HG03571 (cell line): ENCODE results near the gene TMEM212.
A peak's percentile ranks its signal among the peaks of the same experiment; 100 is the strongest.
"Not testable (repeated sequence)": the region's sequence is repeated elsewhere in the genome, so short reads cannot be mapped to it uniquely, and the experiment has no call there.

Experiments used
- ATAC-seq: cut with Tn5 transposase; IDR thresholded peaks from one replicate; pipeline ENCODE4 v1.9.1; 2021; ENCODE audit not compliant: unreplicated experiment

Gene TMEM212

DNA sequence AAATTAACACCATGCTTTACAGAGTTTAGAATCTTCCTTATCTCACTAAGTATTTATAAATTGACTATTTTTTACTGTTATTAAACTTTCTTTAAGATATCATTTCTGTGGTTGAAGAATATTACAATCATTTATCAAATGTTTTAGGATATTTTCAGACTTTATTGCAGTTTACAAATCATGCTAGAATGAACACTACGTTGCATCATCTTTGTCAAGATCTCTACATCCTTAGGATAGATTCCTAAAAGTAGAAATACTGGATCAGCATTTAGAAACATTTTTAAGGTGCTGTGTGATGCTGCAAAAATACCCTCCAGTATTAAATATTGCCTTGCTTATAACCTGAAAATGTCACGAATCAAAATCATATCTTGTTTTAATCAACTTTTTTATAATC, 30.3 kb upstream of the TMEM212 start:
- ATAC-seq, result no peak

DNA sequence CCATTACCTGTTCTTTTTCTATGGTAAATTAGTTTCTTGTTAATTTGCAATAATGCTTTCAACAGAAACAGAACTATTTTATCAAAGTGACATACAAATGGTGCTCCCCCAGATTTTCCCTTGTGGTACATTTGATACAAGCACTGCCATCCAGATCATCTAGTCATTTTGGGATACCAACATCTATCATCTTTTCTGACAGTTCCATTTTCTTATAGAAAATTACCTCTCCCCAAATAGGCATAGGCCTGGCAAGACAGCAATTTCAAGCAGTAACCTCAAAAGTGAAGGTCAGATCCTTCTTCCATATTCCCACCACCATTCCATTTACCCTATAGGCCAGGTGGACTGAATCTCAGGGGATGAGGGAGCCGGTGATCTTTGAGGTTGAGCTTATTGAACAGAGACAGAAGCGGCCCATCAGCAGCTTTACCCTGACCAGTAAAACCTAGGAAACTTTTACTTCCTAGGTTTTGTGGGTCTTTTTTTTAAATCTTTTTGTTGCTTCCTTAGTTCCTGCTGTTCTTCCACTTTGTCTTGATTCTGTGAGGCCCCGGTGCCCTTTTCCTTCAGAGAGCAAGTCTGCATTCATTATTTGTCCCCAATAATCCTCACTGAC, 29.8 kb upstream of the TMEM212 start:
- no peak for ATAC-seq

DNA sequence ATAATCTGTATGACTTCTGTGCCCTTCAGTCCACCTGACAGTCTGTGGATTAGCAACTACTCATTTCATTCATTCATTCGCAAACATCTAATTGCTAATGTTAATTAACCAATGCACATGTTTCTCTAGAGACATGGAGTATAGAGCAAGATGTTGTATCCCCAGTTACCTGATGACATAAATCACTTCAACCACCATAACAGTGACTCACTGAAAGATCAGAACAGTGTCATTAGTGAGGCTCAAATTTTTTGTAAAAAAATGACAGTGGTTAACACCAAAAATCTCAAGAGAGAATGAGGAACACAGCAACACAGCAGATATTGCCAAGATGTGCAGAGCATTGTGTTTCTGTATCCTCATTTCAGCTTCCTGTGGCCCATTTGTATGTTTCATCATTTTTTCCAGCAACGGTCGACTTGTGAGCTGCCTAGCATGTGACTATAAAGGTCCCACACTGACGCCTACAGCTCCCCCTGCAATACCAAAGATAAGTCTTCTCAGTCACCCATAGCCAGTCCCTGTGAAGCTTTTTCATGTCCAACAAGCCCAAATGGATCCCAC, 29.2 kb upstream of the TMEM212 start:
- no peak for ATAC-seq

DNA sequence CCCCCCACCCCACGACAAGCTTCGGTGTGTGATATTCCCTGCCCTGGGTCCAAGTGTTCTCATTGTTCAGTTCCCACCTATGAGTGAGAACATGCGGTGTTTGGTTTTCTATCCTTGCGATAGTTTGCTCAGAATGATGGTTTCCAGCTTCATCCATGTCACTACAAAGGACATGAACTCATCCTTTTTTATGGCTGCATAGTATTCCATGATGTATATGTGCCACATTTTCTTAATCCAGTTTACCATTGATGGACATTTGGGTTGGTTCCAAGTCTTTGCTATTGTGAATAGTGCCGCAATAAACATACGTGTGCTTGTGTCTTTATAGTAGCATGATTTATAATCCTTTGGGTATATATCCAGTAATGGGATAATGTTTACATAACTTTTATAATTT, 28.5 kb upstream of the TMEM212 start:
- ATAC-seq, result not testable (repeated sequence)

DNA sequence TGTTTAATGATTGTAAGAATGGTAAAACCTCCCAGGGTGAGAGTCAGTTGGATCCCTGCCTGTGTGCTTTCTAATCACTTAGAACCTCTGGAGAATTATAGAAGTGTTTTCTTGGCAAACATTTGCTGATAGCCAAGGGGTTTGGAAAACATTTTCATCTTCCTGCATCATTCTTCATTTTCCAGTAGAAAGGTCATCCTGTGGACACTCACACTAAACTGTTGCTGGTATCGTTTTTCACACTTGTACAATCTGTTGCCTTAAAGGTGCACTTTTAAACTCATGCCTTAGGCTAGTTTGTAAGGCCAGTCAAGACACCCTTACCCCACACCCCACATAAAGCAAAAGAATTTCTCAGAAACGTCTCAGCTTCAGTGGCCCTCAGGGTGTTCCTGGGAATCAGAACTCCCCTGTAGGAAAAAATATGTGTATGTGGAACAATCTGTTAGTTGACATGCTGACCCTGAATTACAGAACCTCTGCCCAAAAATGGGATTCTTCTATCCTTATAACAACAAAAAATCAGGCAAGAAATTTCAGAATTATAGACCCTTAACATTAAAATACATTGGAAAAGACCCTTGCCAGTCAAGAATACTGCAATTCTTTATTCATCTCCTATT, 27.1 kb upstream of the TMEM212 start:
- no peak for ATAC-seq

DNA sequence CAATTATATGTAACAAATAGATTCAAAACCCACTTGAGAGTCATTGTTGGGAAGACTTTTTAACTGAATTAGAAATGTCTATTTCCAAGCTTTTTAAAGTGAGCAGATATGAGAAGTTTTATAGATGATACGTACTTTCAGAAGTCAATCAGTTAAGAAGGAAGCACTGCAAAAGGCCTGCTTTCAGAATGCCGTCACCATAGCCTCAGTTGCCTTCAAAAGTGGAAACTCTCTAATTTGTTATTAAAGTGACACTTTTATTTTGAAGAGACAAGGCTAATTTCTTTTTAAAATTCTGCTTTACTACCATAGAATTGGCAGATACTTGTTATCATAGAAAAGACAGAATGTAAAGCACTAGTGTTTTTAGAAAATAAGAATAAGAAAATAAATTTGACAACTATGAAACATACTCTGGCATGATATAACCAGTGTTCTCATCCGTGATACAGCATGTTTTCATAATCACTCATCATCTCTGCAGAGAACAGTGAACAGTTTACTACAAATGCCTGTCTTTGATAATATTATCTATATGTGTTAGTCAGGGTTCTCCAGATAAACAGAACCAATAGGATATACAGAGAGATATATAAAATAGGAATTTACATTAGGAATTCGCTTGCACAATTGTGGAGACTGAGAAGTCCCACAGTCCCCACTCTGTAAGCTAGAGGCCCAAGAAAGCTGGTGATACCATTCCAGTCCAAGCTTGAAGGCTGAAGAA, 25.9 kb upstream of the TMEM212 start:
- no peak for ATAC-seq

DNA sequence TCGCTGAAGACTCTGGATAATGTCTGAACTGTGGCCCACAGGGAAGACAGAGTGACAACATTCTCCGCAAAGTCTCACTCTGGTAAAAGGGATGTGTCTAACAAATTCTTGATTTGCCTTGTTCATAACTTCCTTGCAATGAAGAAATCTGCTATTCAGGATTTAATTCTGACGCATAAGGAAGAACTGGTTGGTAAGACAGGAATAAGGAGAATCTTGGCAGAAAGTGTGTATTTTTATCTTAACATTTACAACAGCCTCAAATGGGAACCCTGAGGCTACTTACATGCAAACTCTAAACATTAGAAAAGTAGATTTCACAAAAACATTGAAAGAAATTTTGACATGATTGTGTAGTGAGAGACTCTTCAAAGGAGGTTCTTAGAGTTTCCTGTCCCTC, 22.1 kb upstream of the TMEM212 start:
- ATAC-seq, result no peak

DNA sequence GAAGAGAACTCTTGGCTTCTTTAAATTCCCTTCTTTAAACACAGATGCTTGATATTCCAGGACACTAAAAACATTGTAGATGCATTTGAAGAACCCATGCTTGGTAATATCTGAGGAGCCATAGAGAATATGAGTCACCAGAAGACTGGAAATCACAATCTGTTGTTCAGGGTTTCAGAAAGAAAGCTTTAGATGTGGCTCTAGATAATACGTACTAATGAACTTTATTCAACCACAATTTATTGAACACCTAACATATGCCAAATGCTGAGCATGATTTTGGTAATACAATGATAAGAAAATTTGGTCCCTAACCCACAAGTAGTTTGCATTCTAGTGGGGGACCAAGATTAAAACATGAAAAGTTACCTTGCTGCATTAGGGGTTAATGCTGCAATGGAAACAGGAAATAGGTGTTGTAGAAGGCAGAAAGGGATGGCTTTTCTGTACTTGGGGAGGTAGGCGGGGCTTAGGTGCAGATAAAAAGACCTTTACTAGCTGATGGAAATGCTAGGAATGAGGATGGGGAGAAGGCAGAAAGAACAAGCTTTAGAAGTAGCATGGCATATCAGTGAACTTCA, 21.3 kb upstream of the TMEM212 start:
- ATAC-seq, result no peak

DNA sequence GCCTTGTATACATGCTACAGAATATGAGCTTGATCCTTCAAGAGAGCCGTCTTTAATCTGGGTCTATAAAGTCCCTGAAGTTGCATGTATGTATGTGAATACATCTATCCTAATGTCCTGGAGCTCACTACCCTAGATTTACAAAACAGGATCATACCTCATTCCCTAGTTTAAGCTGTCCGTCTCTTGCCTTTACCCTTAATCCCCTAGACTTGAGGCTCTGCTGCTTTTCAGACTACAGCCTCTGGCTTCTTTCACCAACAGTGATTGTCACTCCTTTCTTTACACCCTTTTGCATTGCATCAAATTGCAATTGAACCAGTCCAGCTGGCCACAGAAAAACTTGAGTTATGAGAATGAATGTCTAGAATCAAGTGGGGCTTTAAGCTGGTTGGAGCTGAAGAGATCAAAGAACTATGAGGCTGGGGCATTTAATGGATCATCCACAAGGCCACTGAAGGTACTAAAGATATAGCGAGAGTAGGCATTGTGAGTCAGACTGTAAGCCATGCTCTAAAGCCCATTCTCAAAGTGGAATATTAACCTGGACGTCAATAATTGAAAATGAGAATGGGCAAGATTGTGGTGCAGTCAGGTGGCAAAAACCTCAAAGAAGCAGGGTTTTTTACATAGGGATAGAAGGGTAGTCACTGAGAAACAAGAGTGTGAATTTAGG, 20.6 kb upstream of the TMEM212 start:
- ATAC-seq, result peak; percentile 88

DNA sequence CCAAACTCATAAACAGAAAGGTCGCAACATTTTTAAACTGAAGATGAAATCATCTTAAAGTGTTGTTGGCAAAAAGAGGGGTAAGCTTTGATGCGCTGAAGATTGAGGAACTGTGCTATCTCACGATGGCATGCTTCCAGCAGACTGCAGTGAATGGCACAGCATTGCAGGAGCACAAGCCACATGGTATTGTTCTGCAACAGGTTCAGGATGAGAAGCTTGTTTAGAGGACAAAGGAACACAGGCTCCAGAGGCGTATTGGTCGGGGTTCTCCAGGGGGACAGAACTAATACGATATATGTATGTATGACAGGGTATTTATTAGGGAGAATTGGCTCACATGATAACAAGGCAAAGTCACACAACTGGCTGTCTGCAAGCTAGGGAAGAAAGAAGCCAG, 19.0 kb upstream of the TMEM212 start:
- ATAC-seq, result no peak

DNA sequence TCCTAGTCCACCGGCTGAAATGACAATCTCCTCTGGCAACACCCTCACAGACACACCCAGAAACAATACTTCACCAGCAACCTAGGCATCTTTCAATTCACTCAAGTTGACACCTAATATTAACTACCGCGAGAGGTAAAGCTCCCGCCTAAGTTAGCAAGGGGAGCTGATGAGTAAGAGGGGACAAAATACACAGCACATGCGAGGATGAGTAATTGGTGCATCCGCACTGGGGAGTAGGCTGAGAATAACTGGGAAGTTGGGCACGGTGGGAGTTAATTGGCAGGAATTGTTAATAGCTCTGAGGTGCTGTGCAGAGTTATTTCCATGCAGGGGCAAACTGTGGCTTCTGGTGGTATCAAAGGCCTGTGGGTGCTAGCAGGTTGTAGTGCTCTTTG, 18.3 kb upstream of the TMEM212 start:
- no peak for ATAC-seq

DNA sequence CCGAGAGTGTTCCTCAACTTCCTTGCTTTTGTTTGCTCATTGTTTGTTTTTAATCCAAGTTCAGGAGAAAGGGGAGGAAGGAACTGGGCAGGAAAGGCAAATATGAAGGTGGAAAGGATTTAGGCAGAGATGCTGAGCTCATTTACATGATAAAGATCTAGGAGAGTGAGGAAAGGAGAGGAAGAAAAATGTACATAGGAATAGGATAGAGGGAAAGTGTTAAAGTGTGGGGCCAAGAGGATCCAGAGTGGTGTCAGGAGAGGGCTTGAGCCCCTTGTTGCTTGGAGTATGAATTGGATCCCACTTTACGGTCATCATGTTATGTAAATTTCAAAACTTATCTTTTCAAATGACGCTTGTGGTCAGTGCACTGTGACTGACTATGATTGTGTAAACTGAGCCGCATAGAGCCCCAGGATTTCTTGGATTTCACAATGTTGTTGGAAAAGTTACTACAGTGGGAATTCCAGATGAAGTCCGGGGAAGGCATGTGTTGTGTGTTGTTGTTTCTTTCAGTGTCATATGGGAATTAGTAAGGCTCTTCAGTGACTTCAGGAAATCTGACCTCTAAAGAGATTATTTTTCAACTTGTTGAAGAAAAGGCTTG, 17.8 kb upstream of the TMEM212 start:
- ATAC-seq, result no peak

DNA sequence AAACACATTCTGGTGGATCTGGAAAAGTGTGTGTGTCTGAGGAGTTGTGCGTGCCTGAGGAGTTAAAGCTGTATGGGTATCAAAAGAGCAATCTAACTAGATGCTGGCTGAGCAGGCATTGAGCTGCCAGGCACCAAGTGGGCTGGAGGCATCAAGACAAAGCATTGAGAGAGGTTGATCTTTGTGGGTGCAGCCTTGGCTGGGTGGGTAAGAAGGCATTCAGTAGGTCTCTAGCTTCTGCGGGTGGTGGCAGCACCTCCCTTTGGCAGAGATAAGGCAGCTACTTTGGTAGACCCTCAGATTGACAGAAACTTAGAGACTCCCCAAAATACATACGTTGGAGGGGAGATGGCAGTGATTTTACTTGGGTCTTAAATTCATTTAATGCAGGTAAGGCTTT, 15.8 kb upstream of the TMEM212 start:
- ATAC-seq, result no peak

DNA sequence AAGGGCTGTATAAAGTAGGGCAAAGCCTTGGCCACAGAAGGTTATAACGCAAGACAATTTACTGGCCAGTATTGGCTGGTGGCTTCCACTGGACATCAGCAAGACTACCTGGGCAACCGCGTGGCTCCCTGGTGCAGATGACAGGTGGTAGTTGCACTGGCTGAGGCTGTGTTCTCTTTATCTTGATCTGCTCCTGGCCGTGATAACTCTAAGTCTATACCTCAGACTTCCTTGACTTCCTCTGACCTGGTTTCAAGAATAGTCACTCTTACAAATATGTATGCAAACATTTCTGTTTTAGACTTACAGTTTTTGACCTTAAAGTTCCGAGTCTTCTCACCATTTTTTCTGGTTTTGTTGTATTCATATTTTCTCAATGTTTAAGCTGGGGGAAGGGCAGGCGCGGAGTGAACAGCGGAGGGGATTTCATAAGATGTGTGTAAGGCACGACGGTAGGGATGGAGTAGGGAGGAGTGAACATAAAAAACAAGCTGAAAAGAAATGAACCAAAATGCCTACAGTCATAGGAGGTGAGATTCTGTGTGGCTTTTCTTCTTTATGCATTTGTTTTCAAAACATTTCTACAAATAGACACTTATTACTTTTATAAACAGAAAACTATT, 15.2 kb upstream of the TMEM212 start:
- ATAC-seq, result no peak

DNA sequence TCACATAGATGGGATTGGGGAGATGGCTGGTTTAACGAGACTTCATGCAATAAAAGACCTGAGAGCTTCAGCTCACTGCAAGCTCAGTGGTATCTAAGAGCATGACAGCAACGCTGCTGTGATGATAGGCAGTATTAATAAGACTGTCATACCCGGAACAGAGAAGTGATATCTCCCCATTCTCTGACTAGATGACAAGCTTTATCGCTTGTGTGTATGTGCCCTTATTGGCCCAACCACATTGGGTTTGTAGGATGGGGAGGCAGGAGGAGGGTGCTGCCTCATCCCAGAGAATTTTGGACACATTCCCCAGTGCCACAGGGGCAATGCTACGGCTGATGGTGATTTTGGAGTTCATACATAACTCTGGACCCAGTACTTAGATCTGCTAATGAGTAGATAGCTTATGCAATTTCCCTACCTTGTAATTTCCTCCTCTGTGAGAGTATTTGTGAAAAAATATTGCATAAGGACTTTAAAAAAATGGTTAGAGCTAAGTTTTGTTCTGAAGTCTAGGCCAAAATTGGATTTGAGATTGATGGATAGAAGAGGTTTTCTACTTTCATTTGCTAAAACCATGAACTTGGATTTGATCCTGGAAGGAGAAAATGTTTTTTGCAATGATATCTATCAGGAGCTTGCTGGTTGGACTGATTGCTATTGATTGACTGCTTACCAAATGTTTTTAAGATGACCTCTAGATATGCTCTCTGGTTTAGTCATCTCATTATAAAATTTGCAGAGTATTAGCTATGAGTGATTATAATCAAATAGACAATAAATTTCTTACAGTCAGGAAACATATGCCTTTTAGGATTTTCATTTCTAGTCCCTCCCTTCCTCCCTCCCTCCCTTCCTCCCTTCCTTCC, 14.0 kb upstream of the TMEM212 start:
- ATAC-seq, result no peak

DNA sequence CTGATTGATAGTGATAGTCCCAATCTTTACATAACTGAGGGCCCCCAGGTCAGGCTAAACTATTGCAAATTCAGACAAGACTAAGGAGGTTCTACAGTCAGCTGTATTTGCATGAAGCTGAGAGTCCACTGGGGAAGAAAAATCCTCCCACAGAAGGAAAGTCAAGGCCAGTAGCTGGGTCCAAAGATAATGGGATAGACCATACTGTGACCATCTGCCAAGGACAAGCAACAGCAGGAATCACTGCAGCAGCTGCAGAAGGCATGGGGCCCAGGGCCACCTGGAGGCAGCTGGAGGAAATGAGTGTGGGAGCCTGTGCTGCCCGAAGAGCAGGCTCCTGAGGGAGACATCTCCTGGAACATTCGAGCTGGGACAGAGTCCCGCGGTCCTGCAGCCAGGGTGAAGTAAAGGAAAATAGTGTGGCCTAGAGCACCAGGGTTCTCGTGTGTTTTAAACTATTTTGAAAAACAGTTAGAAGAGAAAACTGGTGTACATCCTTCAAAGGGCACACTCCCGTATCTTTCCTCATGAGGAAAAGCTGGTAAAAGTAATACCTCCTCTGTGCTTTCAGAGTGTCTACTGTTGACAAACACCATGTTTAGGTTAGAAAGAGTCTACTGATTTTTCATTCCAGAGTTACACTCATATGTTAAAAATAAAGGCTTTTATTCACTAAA, 13.2 kb upstream of the TMEM212 start:
- ATAC-seq, result no peak

DNA sequence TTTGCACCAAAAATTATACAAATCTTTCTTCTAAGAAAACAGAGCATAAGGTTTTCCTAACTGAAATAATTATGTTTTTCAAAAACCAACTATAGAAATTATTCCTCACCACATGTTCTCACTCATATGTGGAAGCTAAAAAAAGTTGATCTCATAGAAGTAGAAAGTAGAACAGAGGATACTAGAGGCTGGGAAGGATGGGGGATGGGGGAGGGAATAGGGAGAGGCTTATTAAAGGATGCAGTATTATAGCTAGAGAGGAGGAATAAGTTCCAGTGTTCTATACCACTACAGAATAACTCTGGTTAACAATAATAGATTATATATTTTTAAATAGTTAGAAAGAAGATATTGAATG, 12.7 kb upstream of the TMEM212 start:
- ATAC-seq, result no peak

DNA sequence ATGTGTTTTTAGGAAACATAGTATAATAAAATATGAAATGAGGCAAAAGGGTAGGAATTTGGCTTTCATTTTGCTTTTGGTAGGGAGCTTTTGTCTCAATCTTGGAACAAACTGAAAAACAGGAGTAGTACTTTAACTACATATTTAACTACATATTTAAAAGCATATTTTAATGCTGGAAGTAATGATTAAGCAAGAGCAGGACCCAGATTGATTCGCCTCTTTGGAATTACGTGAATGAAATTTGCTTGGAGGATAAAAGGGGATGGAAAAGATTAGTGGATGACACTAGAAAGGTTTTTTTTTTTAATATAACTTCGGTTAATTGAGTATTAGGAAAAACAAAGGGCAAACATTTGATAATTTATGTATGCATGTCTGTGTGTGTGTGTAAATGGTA, 11.2 kb upstream of the TMEM212 start:
- ATAC-seq, result no peak

DNA sequence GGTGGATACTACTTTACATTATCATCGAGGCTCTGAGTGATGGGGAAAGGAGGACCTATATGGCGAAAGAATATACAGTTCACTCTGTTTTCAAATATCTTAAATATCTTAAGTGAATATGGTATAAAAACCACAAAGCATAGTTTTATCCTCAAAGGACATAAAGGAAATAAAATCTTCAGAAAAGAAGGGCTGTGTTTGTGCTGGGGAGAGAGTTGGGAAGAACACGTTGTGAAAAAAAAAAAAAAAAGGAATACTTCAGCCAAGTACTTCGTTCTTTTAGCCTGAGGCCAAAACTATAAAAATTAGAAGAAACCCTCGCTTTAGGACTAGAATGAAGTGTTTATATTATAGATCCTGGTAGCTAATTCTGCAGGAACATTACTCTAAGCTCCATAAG, 10.2 kb upstream of the TMEM212 start:
- ATAC-seq, result no peak
